ENCODE data around the gene NECTIN1.

- no peak for TF ChIP-seq CTCF (IDR thresholded peaks at IDR 0.05)
- TF ChIP-seq POLR2A (IDR thresholded peaks at IDR 0.05), result no peak
Measured at GRCh38 chr11:119724956-119725355, 4.0 kb downstream of the NECTIN1 start.
